SK-N-SH (cell line): ENCODE data around the gene TNFRSF19. TPM values are rescaled to one million over a fixed set of nuclear protein-coding genes. Genes with fewer than 3 reads are reported as not detected.
A peak's percentile ranks its signal among the peaks of the same experiment; 100 is the strongest.

Experiments
- CTCF ChIA-PET: fragments of 300-600, 350-600 bp; formaldehyde crosslinking; extraction: SDS; loops from one replicate; lab custom pipeline; 2021; lab: Yijun Ruan, JAX
- POLR2A ChIA-PET: fragments of 350-600 bp; sonication (Branson Sonifier 250); formaldehyde crosslinking; extraction: SDS; loops from one replicate; lab custom pipeline; 2020; ENCODE audit warnings: antibody characterized with exemption, inconsistent platforms; lab: Yijun Ruan, JAX
- DNase-seq: peaks from one replicate; pipeline ENCODE4 v3.0.0; 2012
- H2AFZ ChIP-seq: fragments of 200-600 bp; sonication (generic); 2 replicates; pipeline ENCODE4 v1.8.1; 2016; ENCODE audit warnings: antibody characterized with exemption, mild to moderate bottlenecking, low read depth
- H3F3A ChIP-seq: fragments of 200-600 bp; sonication (generic); replicated peaks from 2 replicates; pipeline ENCODE3; 2016; ENCODE audit warnings: antibody characterized with exemption, mild to moderate bottlenecking; ENCODE audit not compliant: insufficient read depth
- H3K27ac ChIP-seq, 2 experiments: fragments of 200-500 bp in 1 of 2; fragments of 200-600 bp in 1 of 2; sonication (Bioruptor generic) in 1 of 2; sonication (generic), shearing (Covaris generic) in 1 of 2; 2 replicates each; pipeline versions ENCODE4 v1.5.1 to v1.6.1; 2014 to 2016; ENCODE audit warnings: low read depth in 2 of 2, inconsistent platforms in 1 of 2, low read length in 1 of 2, mild to moderate bottlenecking in 1 of 2, mixed read lengths in 1 of 2
- H3K27me3 ChIP-seq: fragments of 200-600 bp; sonication (generic), shearing (Covaris generic); 2 replicates; pipeline ENCODE4 v1.6.1; 2016; ENCODE audit warnings: mixed run types; ENCODE audit not compliant: insufficient read depth
- H3K36me3 ChIP-seq, 2 experiments: fragments of 200-500 bp in 1 of 2; fragments of 200-600 bp in 1 of 2; sonication (Bioruptor generic) in 1 of 2; sonication (generic) in 1 of 2; replicated peaks in 1 of 2; 2 replicates each; pipeline versions ENCODE3 to v1.5.1; 2014 to 2016; ENCODE audit warnings: low read length in 1 of 2, mild to moderate bottlenecking in 1 of 2; ENCODE audit not compliant: insufficient read depth in 2 of 2, control insufficient read depth in 1 of 2
- H3K4me1 ChIP-seq, 2 experiments: fragments of 200-500 bp in 1 of 2; fragments of 200-600 bp in 1 of 2; sonication (Bioruptor generic) in 1 of 2; sonication (generic), shearing (Covaris generic) in 1 of 2; 2 replicates each; pipeline versions ENCODE4 v1.5.1 to v1.6.1; 2014 to 2016; ENCODE audit warnings: low read depth in 1 of 2, low read length in 1 of 2, mixed run types in 1 of 2; ENCODE audit not compliant: insufficient read depth in 2 of 2, control insufficient read depth in 1 of 2
- H3K4me2 ChIP-seq: fragments of 200-600 bp; sonication (generic), shearing (Covaris generic); 2 replicates; pipeline ENCODE4 v1.6.1; 2017; ENCODE audit warnings: mixed run types
- H3K4me3 ChIP-seq, 2 experiments: fragments of 200-500 bp in 1 of 2; fragments of 200-600 bp in 1 of 2; sonication (Bioruptor generic) in 1 of 2; sonication (generic), shearing (Covaris generic) in 1 of 2; 2 replicates each; pipeline versions ENCODE4 v1.5.1 to v1.8.1; 2014 to 2016; ENCODE audit warnings: low read depth in 2 of 2, inconsistent platforms in 1 of 2, low read length in 1 of 2, mild to moderate bottlenecking in 1 of 2, mixed read lengths in 1 of 2, moderate library complexity in 1 of 2
- H3K79me2 ChIP-seq: fragments of 200-600 bp; sonication (generic); 2 replicates; pipeline ENCODE4 v1.8.1; 2017; ENCODE audit warnings: mild to moderate bottlenecking; ENCODE audit not compliant: insufficient read depth
- H3K9ac ChIP-seq: fragments of 200-600 bp; sonication (generic); 2 replicates; pipeline ENCODE4 v1.6.1; 2017; ENCODE audit warnings: mixed run types
- H3K9me2 ChIP-seq: fragments of 200-600 bp; sonication (generic); 2 replicates; pipeline ENCODE4 v1.6.1; 2017; ENCODE audit warnings: mixed run types
- H3K9me3 ChIP-seq: fragments of 200-600 bp; sonication (generic); 2 replicates; pipeline ENCODE4 v1.6.1; 2017; ENCODE audit warnings: mixed run types, mild to moderate bottlenecking, moderate library complexity
- H4K20me1 ChIP-seq: fragments of 200-600 bp; sonication (generic); 2 replicates; pipeline ENCODE4 v1.6.1; 2017; ENCODE audit warnings: mild to moderate bottlenecking, mixed run types; ENCODE audit not compliant: insufficient read depth
- EP300 ChIP-seq, 2 experiments: IDR thresholded peaks; 2 replicates each; pipeline versions ENCODE4 v1.4.0 to v1.6.1; 2012; ENCODE audit warnings: borderline replicate concordance in 1 of 2, low read depth in 1 of 2, low read length in 1 of 2
- FOSL2 ChIP-seq: IDR thresholded peaks from 2 replicates; pipeline ENCODE4 v1.4.0; 2012; ENCODE audit warnings: low read depth, mild to moderate bottlenecking, moderate library complexity, borderline replicate concordance
- FOXJ3 ChIP-seq: sonication (generic); formaldehyde crosslinking; IDR thresholded peaks from 2 replicates; pipeline ENCODE4 v1.5.1; 2020; ENCODE audit warnings: mild to moderate bottlenecking, missing genetic modification reagents
- FOXM1 ChIP-seq: IDR thresholded peaks from 2 replicates; pipeline ENCODE4 v1.4.0; 2012; ENCODE audit warnings: low read depth, mild to moderate bottlenecking
- JUND ChIP-seq: IDR thresholded peaks from 2 replicates; pipeline ENCODE4 v1.4.0; 2012
- MEF2A ChIP-seq: IDR thresholded peaks from 2 replicates; pipeline ENCODE4 v1.4.0; 2012; ENCODE audit warnings: low read depth, borderline replicate concordance
- NFIC ChIP-seq: IDR thresholded peaks from 2 replicates; pipeline ENCODE4 v1.4.0; 2012; ENCODE audit warnings: borderline replicate concordance
- POLR2AphosphoS5 ChIP-seq: IDR thresholded peaks from 2 replicates; pipeline ENCODE4 v1.6.1; 2012; ENCODE audit warnings: low read depth, low read length
- RFX5 ChIP-seq: IDR thresholded peaks from 2 replicates; pipeline ENCODE4 v1.6.1; 2012; ENCODE audit warnings: mild to moderate bottlenecking, improper control_type of control experiment, low read length
- TAF1 ChIP-seq: IDR thresholded peaks from 2 replicates; pipeline ENCODE4 v1.6.1; 2012; ENCODE audit warnings: low read depth, mild to moderate bottlenecking, low read length, moderate library complexity, borderline replicate concordance
- TCF12 ChIP-seq: IDR thresholded peaks from 2 replicates; pipeline ENCODE4 v1.4.0; 2012
- WGBS: methylation state at CpG from one replicate; pipeline ENCODE4 v1.1.6; 2017; ENCODE audit warnings: low lambda C conversion rate; 5-methylcytosine and 5-hydroxymethylcytosine counted together
- polyA plus RNA-seq, 3 experiments: library from polyadenylated mRNA; depleted of rRNA; stranded (reverse); fragments of >200 nt; gene quantifications; 2 replicates each; pipeline ENCODE4 v1.2.3, GENCODE V29; 2012
- TF ChIP-seq, protein P1 (sequence below): fragments of 150-350 bp; IDR thresholded peaks from 2 replicates; pipeline ENCODE4 v1.6.1; 2017; ENCODE audit warnings: antibody characterized with exemption, low read length, low read depth, borderline replicate concordance
- TF ChIP-seq, protein P2 (sequence below): fragments of 200-600 bp; sonication (generic); IDR thresholded peaks from 2 replicates; pipeline ENCODE4 v1.6.1; 2017; ENCODE audit warnings: antibody characterized with exemption, mild to moderate bottlenecking, moderate library complexity
- TF ChIP-seq, protein P3 (sequence below): IDR thresholded peaks from 2 replicates; pipeline ENCODE4 v1.4.0; 2012; ENCODE audit warnings: low read depth, borderline replicate concordance
- TF ChIP-seq, protein P4 (sequence below): IDR thresholded peaks from 2 replicates; pipeline ENCODE4 v1.4.0; 2012; ENCODE audit warnings: low read depth
- TF ChIP-seq, protein P5 (sequence below): fragments of 150-350 bp; IDR thresholded peaks from 2 replicates; pipeline ENCODE4 v1.6.1; 2016; ENCODE audit warnings: mild to moderate bottlenecking, low read depth, low read length

The TNFRSF19 gene
- polyA plus RNA-seq, 1 of the 3 experiments (the other 2 are of a cell fraction): 4.6 TPM

DNA sequence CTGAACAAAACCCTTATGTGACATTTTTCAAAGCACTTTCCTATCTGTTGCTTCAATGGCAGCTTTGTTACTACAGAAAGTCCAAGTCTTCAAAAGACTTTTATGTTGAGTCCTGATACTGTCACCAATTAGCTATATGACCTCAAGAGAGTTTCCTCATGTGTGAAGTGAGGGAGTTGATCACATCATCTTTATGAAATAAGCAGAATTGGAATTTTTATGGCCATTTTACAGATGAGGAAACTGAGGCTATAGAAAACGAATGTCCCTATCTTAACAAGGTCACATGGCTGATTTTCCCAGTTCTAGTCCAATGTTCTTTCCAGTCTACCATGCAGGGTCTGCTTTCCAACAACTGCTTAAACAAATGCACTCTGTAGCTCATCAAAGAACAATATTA, 2.6 kb downstream of the TNFRSF19 start:
- 86% methylated on average over 1 of the region's 1 CpG for WGBS

DNA sequence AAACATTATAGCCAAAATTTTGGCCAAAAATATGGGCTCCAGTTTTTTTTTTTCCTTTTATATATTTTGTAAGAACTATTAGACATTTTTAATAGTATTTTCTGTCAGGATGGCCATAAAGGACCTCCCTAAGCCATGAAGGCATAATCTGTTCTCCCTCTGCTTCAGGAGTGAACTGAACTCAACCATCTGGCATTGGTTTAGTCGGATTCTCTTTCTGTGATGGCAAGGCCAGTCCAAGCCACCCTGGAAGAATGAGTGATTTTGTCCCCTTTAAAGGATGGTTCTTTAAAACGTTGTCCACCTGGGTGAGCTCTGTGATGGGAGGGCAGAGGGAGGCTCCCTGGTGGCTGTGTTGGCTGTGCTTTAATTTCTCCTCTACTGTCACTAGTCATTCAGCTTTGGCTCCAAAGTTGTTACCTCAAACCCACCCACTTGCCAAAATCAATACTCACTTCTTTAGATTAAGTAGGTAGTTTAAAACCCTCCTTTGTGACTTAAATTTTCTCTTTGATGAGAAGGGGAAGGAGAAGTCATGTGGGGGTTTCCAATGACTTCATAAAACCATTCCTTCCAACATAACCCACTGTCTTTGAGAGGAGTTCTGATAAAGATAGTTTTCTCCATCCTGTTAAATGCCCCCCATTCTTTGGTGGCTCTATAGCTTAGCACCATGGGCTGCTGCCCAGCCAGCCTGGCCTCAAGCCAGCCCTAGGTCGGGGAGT, 4.4 kb downstream of the TNFRSF19 start:
- H3K36me3 ChIP-seq: no peaks in the 10 kb centered on the region
- H3K9me2 ChIP-seq: no peaks in the 10 kb centered on the region
- CTCF ChIA-PET: interaction anchor here (2.1 kb wide), 2 partner anchors 107 to 315 kb away, joined by 7 to 8 read pairs; partner anchors contain the start of gene MIPEP
- no peak overlapping the region for H3K9ac ChIP-seq
- 57% methylated on average over 3 of the region's 3 CpGs for WGBS
- no peak overlapping the region for H3K27ac ChIP-seq
- DNase-seq: no peak
- H3K79me2 ChIP-seq: peaks cover 15% of the 10 kb centered on the region; the same call in 1 of the 2 replicates
- no peaks in the 10 kb centered on the region for H3K27me3 ChIP-seq
- no peak overlapping the region for H3K4me3 ChIP-seq
- no peak overlapping the region for H3K4me2 ChIP-seq
- H3K9me3 ChIP-seq: no peaks in the 10 kb centered on the region
- H3F3A ChIP-seq: peaks cover 4% of the 10 kb centered on the region
- H2AFZ ChIP-seq: no peak overlapping the region
- peaks cover 0 to 27% of the 10 kb centered on the region in 2 experiments; a peak in 2 of 4 replicates for H3K4me1 ChIP-seq
- no peaks in the 10 kb centered on the region for H4K20me1 ChIP-seq
- POLR2A ChIA-PET: interaction anchor here (0.6 kb wide), 1 partner anchor 278 kb away, joined by 4 read pairs; no protein-coding TSS in a partner anchor
- TF ChIP-seq, protein P1, sequence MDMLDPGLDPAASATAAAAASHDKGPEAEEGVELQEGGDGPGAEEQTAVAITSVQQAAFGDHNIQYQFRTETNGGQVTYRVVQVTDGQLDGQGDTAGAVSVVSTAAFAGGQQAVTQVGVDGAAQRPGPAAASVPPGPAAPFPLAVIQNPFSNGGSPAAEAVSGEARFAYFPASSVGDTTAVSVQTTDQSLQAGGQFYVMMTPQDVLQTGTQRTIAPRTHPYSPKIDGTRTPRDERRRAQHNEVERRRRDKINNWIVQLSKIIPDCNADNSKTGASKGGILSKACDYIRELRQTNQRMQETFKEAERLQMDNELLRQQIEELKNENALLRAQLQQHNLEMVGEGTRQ: no peak
- TF ChIP-seq FOXM1: no peak
- TF ChIP-seq EP300 (IDR thresholded peaks at IDR 0.05; ENCODE audit: borderline replicate concordance in 1 of 2, low read depth in 1 of 2, low read length in 1 of 2): no peak
- no peak for TF ChIP-seq TCF12
- TF ChIP-seq RFX5: no peak
- no peak for TF ChIP-seq FOSL2
- TF ChIP-seq, protein P2, sequence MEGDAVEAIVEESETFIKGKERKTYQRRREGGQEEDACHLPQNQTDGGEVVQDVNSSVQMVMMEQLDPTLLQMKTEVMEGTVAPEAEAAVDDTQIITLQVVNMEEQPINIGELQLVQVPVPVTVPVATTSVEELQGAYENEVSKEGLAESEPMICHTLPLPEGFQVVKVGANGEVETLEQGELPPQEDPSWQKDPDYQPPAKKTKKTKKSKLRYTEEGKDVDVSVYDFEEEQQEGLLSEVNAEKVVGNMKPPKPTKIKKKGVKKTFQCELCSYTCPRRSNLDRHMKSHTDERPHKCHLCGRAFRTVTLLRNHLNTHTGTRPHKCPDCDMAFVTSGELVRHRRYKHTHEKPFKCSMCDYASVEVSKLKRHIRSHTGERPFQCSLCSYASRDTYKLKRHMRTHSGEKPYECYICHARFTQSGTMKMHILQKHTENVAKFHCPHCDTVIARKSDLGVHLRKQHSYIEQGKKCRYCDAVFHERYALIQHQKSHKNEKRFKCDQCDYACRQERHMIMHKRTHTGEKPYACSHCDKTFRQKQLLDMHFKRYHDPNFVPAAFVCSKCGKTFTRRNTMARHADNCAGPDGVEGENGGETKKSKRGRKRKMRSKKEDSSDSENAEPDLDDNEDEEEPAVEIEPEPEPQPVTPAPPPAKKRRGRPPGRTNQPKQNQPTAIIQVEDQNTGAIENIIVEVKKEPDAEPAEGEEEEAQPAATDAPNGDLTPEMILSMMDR: no peak
- TF ChIP-seq MEF2A: no peak
- TF ChIP-seq, protein P3, sequence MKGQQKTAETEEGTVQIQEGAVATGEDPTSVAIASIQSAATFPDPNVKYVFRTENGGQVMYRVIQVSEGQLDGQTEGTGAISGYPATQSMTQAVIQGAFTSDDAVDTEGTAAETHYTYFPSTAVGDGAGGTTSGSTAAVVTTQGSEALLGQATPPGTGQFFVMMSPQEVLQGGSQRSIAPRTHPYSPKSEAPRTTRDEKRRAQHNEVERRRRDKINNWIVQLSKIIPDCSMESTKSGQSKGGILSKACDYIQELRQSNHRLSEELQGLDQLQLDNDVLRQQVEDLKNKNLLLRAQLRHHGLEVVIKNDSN: no peak

More for the DNA sequence above, 2.6 kb downstream of the TNFRSF19 start:
- no peaks in the 10 kb centered on the region for H4K20me1 ChIP-seq
- TF ChIP-seq JUND (no peak), NFIC (no peak), FOXJ3 (no peak), POLR2AphosphoS5 (no peak), RFX5 (no peak), FOXM1 (no peak), TAF1 (no peak), FOSL2 (no peak)
- TF ChIP-seq, protein P4, sequence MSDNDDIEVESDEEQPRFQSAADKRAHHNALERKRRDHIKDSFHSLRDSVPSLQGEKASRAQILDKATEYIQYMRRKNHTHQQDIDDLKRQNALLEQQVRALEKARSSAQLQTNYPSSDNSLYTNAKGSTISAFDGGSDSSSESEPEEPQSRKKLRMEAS: no peak
- TF ChIP-seq, protein P3: no peak
- TF ChIP-seq, protein P5, sequence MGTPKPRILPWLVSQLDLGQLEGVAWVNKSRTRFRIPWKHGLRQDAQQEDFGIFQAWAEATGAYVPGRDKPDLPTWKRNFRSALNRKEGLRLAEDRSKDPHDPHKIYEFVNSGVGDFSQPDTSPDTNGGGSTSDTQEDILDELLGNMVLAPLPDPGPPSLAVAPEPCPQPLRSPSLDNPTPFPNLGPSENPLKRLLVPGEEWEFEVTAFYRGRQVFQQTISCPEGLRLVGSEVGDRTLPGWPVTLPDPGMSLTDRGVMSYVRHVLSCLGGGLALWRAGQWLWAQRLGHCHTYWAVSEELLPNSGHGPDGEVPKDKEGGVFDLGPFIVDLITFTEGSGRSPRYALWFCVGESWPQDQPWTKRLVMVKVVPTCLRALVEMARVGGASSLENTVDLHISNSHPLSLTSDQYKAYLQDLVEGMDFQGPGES: no peak
- TF ChIP-seq, all 33 proteins: peak for 0
- Histone ChIP-seq H3K9me2 (no peaks in the 10 kb centered on the region), H3F3A (peaks cover 5% of the 10 kb centered on the region), H3K9me3 (no peaks in the 10 kb centered on the region), H3K27me3 (no peaks in the 10 kb centered on the region), H3K36me3 (no peaks in the 10 kb centered on the region), H3K79me2 (peaks cover 15% of the 10 kb centered on the region; the same call in 1 of the 2 replicates), H3K4me2 (peak overlapping the region; percentile 82), H3K27ac (no peak overlapping the region; a peak in 1 of 4 replicates), H3K4me1 (peaks cover 0 to 29% of the 10 kb centered on the region in 2 experiments; a peak in 2 of 4 replicates), H2AFZ (no peak overlapping the region), H3K9ac (peak overlapping the region; percentile 67; the same call in 1 of the 2 replicates), H3K4me3 (no peak overlapping the region; a peak in 1 of 4 replicates)
- POLR2A ChIA-PET: no interaction called here
- DNase-seq: no peak
- CTCF ChIA-PET: interaction anchor here (0.6 to 1.5 kb wide), 6 partner anchors 18 to 300 kb away, joined by 3 to 4 read pairs (median 4); no protein-coding TSS in a partner anchor
